Thoracic aorta (tissue), 2 donors: Measurements from ENCODE around the gene CDKAL1. TPM values are rescaled to one million over a fixed set of nuclear protein-coding genes. Genes with fewer than 3 reads are reported as not detected.
A peak's percentile ranks its signal among the peaks of the same experiment; 100 is the strongest.
"Not testable (repeated sequence)": the region's sequence is repeated elsewhere in the genome, so short reads cannot be mapped to it uniquely, and the experiment has no call there.

Experiments used
- ATAC-seq: fragments of 150-250 bp; one replicate; pipeline ENCODE4 v1.8.0; 2017; ENCODE audit warnings: low read depth; ENCODE audit not compliant: insufficient number of reproducible peaks, low FRiP score
- DNase-seq: peaks from one replicate; pipeline ENCODE4 v3.0.0-alpha.2; 2020; ENCODE audit warnings: low spot score
- H3K27ac ChIP-seq, 2 donors: fragments of 200-600 bp; sonication (generic); 1 replicate in 1 of 2; 2 replicates in 1 of 2; pipeline ENCODE4 v1.5.1; 2016; ENCODE audit warnings: mild to moderate bottlenecking in 2 of 2, moderate library complexity in 2 of 2
- H3K27me3 ChIP-seq: fragments of 200-600 bp; sonication (generic); replicated peaks from 2 replicates; pipeline ENCODE4 v1.6.0; 2016; ENCODE audit warnings: mild to moderate bottlenecking; ENCODE audit not compliant: insufficient read depth
- H3K36me3 ChIP-seq: fragments of 200-600 bp; sonication (generic); one replicate; pipeline ENCODE4 v1.5.1; 2016
- H3K4me1 ChIP-seq, 2 donors: fragments of 200-600 bp; sonication (generic); 1 replicate in 1 of 2; 2 replicates in 1 of 2; pipeline versions ENCODE4 v1.5.1 to v1.6.0; 2016; ENCODE audit warnings: low read depth in 2 of 2, mild to moderate bottlenecking in 1 of 2; ENCODE audit not compliant: control insufficient read depth in 1 of 2
- H3K4me3 ChIP-seq: fragments of 200-600 bp; sonication (generic); 2 replicates; pipeline ENCODE4 v1.5.1; 2016; ENCODE audit warnings: mild to moderate bottlenecking
- H3K9me3 ChIP-seq: fragments of 200-600 bp; sonication (generic); 2 replicates; pipeline ENCODE4 v1.5.1; 2016
- CTCF ChIP-seq: fragments of 200-600 bp; sonication (generic); IDR thresholded peaks from one replicate; pipeline ENCODE4 v1.5.1; 2019; ENCODE audit warnings: antibody characterized with exemption
- total RNA-seq, 2 donors: library from RNA; depleted of rRNA; stranded (reverse); fragments of >200 nt; gene quantifications; one replicate each; pipeline versions ENCODE4 v1.1.0 to v1.2.3, GENCODE V29; 2016

The CDKAL1 gene
- total RNA-seq, 2 donors from 2014 or later, result 8.5 to 14.6 TPM

GRCh38 chr6:20497216-20498040 lies 36.8 kb upstream of the CDKAL1 start:
- no peak overlapping the region for H3K4me3 ChIP-seq
- no peak overlapping the region for H3K27ac ChIP-seq
- H3K4me1 ChIP-seq, result no peaks in the 10 kb centered on the region
- no peak for TF ChIP-seq CTCF
- H3K9me3 ChIP-seq, result no peaks in the 10 kb centered on the region
- no peaks in the 10 kb centered on the region for H3K27me3 ChIP-seq
- no peaks in the 10 kb centered on the region for H3K36me3 ChIP-seq
- no peak for ATAC-seq
- no peak for DNase-seq

DNA sequence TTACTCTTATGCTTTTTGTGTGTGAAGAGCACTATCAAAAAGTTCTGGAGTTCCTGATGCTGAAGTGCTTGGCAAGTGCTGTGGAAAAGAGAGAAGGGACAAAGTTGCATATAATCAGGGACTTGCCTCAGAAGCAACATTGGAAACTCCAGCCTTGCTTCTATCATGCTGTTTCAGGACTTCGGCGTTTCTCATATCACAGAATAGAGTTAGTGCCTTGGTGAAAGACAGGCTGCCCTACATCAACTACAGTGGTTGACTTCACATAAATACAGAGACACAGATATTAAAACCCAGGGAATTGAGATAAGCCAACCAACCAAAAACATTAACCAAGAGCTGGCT lies 36.2 kb upstream of the CDKAL1 start:
- Histone ChIP-seq H3K27me3 (no peaks in the 10 kb centered on the region), H3K36me3 (no peaks in the 10 kb centered on the region), H3K4me1 (no peaks in the 10 kb centered on the region), H3K9me3 (no peaks in the 10 kb centered on the region), H3K4me3 (no peak overlapping the region), H3K27ac (no peak overlapping the region)
- ATAC-seq, result no peak
- TF ChIP-seq CTCF, result no peak
- DNase-seq, result no peak

- no peak for DNase-seq
- no peak for ATAC-seq
Measured at GRCh38 chr6:20509212-20509611, 25.0 kb upstream of the CDKAL1 start.

GRCh38 chr6:20511852-20512251 lies 22.4 kb upstream of the CDKAL1 start:
- Histone ChIP-seq H3K4me3 (no peak overlapping the region), H3K9me3 (no peaks in the 10 kb centered on the region), H3K27ac (no peak overlapping the region), H3K36me3 (no peaks in the 10 kb centered on the region), H3K4me1 (no peaks in the 10 kb centered on the region), H3K27me3 (no peaks in the 10 kb centered on the region)
- ATAC-seq, result peak; percentile 28
- DNase-seq, result no peak
- TF ChIP-seq CTCF, result no peak

More at GRCh38 chr6:20509212-20509611, 25.0 kb upstream of the CDKAL1 start:
- H3K36me3 ChIP-seq, result no peaks in the 10 kb centered on the region
- H3K4me1 ChIP-seq, result no peaks in the 10 kb centered on the region
- no peaks in the 10 kb centered on the region for H3K9me3 ChIP-seq
- no peak overlapping the region for H3K4me3 ChIP-seq
- TF ChIP-seq CTCF, result no peak
- no peaks in the 10 kb centered on the region for H3K27me3 ChIP-seq
- no peak overlapping the region for H3K27ac ChIP-seq

DNA sequence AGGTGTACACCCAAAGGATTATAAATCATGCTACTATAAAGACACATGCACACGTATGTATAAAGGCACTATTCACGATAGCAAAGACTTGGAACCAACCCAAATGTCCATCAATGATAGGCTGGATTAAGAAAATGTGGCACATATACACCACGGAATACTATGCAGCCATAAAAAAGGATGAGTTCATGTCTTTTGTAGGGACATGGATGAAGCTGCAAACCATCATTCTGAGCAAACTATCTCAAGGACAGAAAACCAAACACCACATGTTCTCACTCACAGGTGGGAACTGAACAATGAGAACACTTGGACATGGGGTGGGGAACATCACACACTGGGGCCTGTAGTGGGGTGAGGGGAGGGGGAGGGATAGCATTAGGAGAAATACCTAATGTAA lies 9.0 kb upstream of the CDKAL1 start:
- not testable (repeated sequence) for ATAC-seq, H3K4me3 ChIP-seq, H3K27me3 ChIP-seq, H3K36me3 ChIP-seq, H3K9me3 ChIP-seq, H3K27ac ChIP-seq, DNase-seq
- peaks cover 5 to 10% of the 10 kb centered on the region in 2 donors for H3K4me1 ChIP-seq

- H3K9me3 ChIP-seq, H3K36me3 ChIP-seq, DNase-seq, H3K27ac ChIP-seq, H3K27me3 ChIP-seq: not testable (repeated sequence)
- Histone ChIP-seq H3K4me1 (peaks cover 8 to 10% of the 10 kb centered on the region in 2 donors), H3K4me3 (peak overlapping the region; percentile 46)
- TF ChIP-seq CTCF, result peak; percentile 60
- peak; percentile 63 for ATAC-seq
Measured at GRCh38 chr6:20529086-20529448, 5.2 kb upstream of the CDKAL1 start.
